ENCODE results near the gene IKZF1. TPM values are rescaled to one million over a fixed set of nuclear protein-coding genes. Genes with fewer than 3 reads are reported as not detected.

Gene IKZF1
- total RNA-seq, 1 donor, result under 0.01 TPM

DNA sequence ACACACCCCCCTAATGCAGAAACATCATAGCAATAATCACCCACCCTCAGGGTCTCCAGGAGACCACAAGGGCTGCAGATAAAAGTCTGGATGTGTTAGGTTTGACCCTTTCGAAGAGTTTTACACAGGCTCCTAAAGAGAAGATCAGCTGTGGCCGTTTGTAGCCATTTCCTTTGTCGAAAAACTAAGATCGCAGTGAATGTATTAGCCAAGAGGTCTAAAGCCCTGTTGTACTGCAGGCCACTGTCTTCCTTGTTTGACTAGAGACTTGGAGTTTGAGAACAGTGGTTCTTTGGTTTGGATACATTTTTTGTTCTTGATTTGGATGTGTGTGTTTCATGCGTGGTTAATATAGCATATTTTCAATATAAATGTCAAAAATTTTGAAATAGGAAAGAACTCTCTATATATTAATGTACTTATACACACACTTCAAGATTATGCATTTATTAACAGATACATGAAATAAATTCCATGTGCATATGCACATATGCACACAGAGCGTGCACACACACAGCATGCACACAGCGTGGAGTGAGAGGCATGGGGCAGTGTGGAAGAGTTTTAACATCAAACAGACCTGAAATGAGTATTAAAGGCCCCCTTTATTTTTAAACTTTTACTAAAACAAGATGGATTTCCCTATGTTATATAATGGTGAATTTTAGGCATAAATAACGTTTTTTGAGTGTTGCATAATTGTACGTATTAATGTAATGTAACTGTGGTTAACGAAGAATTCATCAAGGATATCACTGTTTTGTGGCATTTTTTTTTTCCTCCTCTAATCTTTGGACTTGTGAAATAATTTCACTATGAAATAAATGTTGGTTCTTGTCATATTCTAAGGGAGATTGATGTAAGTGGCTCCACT, 2.2 kb downstream of the IKZF1 start:
- H3K4me3 ChIP-seq (ENCODE audit: insufficient read depth, low read length), result no peak overlapping the region
- peaks cover 33% of the 10 kb centered on the region for H3K27me3 ChIP-seq (ENCODE audit: insufficient read depth, low read length)
- H2AFZ ChIP-seq (ENCODE audit: low read length), result no peak overlapping the region
- no peaks in the 10 kb centered on the region for H3K79me2 ChIP-seq (ENCODE audit: insufficient read depth, low read length)
- H3K4me1 ChIP-seq (ENCODE audit: insufficient read depth, low read length), result no peaks in the 10 kb centered on the region
- no peak overlapping the region for H3K4me2 ChIP-seq (ENCODE audit: insufficient read depth, low read length)
- DNase-seq (ENCODE audit: insufficient read length, low spot score, missing footprints), result no peak
- no peak overlapping the region for H3K27ac ChIP-seq (ENCODE audit: low read depth, low read length)
- H3K9me3 ChIP-seq (ENCODE audit: low read depth, low read length), result no peaks in the 10 kb centered on the region
- no peaks in the 10 kb centered on the region for H3K36me3 ChIP-seq (ENCODE audit: insufficient read depth, low read length)
- H4K20me1 ChIP-seq (ENCODE audit: insufficient read depth, low read length), result no peaks in the 10 kb centered on the region
- TF ChIP-seq, protein P1, sequence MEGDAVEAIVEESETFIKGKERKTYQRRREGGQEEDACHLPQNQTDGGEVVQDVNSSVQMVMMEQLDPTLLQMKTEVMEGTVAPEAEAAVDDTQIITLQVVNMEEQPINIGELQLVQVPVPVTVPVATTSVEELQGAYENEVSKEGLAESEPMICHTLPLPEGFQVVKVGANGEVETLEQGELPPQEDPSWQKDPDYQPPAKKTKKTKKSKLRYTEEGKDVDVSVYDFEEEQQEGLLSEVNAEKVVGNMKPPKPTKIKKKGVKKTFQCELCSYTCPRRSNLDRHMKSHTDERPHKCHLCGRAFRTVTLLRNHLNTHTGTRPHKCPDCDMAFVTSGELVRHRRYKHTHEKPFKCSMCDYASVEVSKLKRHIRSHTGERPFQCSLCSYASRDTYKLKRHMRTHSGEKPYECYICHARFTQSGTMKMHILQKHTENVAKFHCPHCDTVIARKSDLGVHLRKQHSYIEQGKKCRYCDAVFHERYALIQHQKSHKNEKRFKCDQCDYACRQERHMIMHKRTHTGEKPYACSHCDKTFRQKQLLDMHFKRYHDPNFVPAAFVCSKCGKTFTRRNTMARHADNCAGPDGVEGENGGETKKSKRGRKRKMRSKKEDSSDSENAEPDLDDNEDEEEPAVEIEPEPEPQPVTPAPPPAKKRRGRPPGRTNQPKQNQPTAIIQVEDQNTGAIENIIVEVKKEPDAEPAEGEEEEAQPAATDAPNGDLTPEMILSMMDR (IDR thresholded peaks at IDR 0.05; ENCODE audit: extremely low read depth, low read depth, low read length), result no peak

DNA sequence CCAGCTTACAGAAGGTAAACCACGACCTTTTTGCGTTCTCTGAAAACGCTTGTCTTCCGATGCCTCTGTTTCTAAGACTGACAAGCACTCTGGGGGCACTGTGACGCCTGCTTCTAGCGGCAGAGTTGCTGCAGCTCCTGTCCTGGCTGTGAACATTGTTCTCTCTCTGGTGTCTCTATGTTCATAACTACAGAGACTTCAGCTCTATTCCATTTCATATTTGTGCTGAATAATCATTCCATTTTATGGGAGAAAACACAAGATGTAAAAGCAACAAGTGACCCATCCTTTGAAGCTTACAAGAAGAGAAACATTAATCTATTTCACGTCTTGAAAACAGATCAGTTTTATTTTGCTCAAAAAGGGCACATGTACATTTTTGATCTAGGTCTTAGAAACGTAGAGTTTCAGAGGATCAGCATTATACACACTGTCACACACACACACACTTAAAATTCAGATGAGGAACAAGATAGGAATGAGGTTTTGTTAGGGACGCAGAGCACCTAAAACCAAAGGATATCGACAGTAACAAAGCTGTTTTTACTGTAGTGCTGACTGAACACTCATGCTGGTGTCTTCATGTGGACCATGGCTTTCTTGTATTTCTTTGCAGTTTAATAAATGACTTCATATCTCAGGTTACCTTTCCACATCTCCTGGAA, 3.0 kb downstream of the IKZF1 start:
- H3K79me2 ChIP-seq (ENCODE audit: insufficient read depth, low read length), result no peaks in the 10 kb centered on the region
- no peak overlapping the region for H3K4me3 ChIP-seq (ENCODE audit: insufficient read depth, low read length)
- H4K20me1 ChIP-seq (ENCODE audit: insufficient read depth, low read length), result no peaks in the 10 kb centered on the region
- no peak overlapping the region for H3K27ac ChIP-seq (ENCODE audit: low read depth, low read length)
- H3K27me3 ChIP-seq (ENCODE audit: insufficient read depth, low read length), result peaks cover 37% of the 10 kb centered on the region
- no peak for DNase-seq (ENCODE audit: insufficient read length, low spot score, missing footprints)
- no peak overlapping the region for H2AFZ ChIP-seq (ENCODE audit: low read length)
- no peaks in the 10 kb centered on the region for H3K36me3 ChIP-seq (ENCODE audit: insufficient read depth, low read length)
- no peaks in the 10 kb centered on the region for H3K9me3 ChIP-seq (ENCODE audit: low read depth, low read length)
- TF ChIP-seq, protein P1 (IDR thresholded peaks at IDR 0.05; ENCODE audit: extremely low read depth, low read depth, low read length), result no peak
- H3K4me2 ChIP-seq (ENCODE audit: insufficient read depth, low read length), result no peak overlapping the region
- no peaks in the 10 kb centered on the region for H3K4me1 ChIP-seq (ENCODE audit: insufficient read depth, low read length)

DNA sequence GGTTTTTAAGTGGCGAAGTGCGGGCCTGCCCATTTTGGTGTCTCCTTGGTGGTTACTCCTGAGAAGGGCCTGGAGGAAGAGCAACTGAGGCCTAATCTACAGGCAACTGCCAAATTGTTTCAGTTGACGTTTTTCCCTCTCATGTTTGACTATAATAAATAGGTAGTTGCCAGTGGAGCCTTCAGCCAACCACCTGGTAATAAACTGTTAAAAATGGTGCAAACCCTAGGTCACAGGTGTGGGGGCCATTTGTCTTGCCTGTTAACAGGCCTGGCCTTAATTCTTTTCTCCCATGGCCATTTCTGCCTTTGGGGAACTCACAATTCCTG, 3.7 kb downstream of the IKZF1 start:
- peaks cover 32% of the 10 kb centered on the region for H3K27me3 ChIP-seq (ENCODE audit: insufficient read depth, low read length)
- H3K79me2 ChIP-seq (ENCODE audit: insufficient read depth, low read length), result no peaks in the 10 kb centered on the region
- no peak overlapping the region for H2AFZ ChIP-seq (ENCODE audit: low read length)
- H3K9me3 ChIP-seq (ENCODE audit: low read depth, low read length), result no peaks in the 10 kb centered on the region
- no peaks in the 10 kb centered on the region for H3K4me1 ChIP-seq (ENCODE audit: insufficient read depth, low read length)
- H3K4me2 ChIP-seq (ENCODE audit: insufficient read depth, low read length), result no peak overlapping the region
- H4K20me1 ChIP-seq (ENCODE audit: insufficient read depth, low read length), result no peaks in the 10 kb centered on the region
- DNase-seq (ENCODE audit: insufficient read length, low spot score, missing footprints), result no peak
- H3K27ac ChIP-seq (ENCODE audit: low read depth, low read length), result no peak overlapping the region
- no peak overlapping the region for H3K4me3 ChIP-seq (ENCODE audit: insufficient read depth, low read length)
- TF ChIP-seq, protein P1 (IDR thresholded peaks at IDR 0.05; ENCODE audit: extremely low read depth, low read depth, low read length), result no peak
- H3K36me3 ChIP-seq (ENCODE audit: insufficient read depth, low read length), result no peaks in the 10 kb centered on the region

All from osteoblast (primary cell).